BLaER1 treated with 17β-estradiol and CSF1 and Interleukin-3, amounts not matched to agents 10 nM and 100 nM (cell line): ENCODE measurements around the gene MPO.
A peak's percentile ranks its signal among the peaks of the same experiment; 100 is the strongest.

Experiments used
- H3K27ac ChIP-seq, 11 experiments: shearing (Covaris generic); formaldehyde crosslinking; 2 replicates each; pipeline ENCODE4 v1.8.1; 2022
- H3K27me3 ChIP-seq, 11 experiments: shearing (Covaris generic); formaldehyde crosslinking; 2 replicates each; pipeline ENCODE4 v1.8.1; 2022
- H3K36me3 ChIP-seq, 11 experiments: shearing (Covaris generic); formaldehyde crosslinking; 2 replicates each; pipeline ENCODE4 v1.8.1; 2022
- H3K4me1 ChIP-seq, 10 experiments: shearing (Covaris generic); formaldehyde crosslinking; 2 replicates each; pipeline ENCODE4 v1.8.1; 2022
- H3K4me2 ChIP-seq, 11 experiments: shearing (Covaris generic); formaldehyde crosslinking; 2 replicates each; pipeline ENCODE4 v1.8.1; 2022
- H3K4me3 ChIP-seq, 10 experiments: shearing (Covaris generic); formaldehyde crosslinking; 2 replicates each; pipeline ENCODE4 v1.8.1; 2022
- H3K9ac ChIP-seq, 11 experiments: shearing (Covaris generic); formaldehyde crosslinking; 2 replicates each; pipeline ENCODE4 v1.8.1; 2022
- H3K9me3 ChIP-seq, 11 experiments: shearing (Covaris generic); formaldehyde crosslinking; replicated peaks in 1 of 11; 2 replicates each; pipeline ENCODE4 v1.8.1; 2022
- H4K20me1 ChIP-seq, 11 experiments: shearing (Covaris generic); formaldehyde crosslinking; 2 replicates each; pipeline ENCODE4 v1.8.1; 2022
- Cebpa-rat ChIP-seq, 11 experiments: shearing (Covaris generic); IDR thresholded peaks; 2 replicates each; pipeline ENCODE4 v1.8.1; 2022

Gene MPO

DNA sequence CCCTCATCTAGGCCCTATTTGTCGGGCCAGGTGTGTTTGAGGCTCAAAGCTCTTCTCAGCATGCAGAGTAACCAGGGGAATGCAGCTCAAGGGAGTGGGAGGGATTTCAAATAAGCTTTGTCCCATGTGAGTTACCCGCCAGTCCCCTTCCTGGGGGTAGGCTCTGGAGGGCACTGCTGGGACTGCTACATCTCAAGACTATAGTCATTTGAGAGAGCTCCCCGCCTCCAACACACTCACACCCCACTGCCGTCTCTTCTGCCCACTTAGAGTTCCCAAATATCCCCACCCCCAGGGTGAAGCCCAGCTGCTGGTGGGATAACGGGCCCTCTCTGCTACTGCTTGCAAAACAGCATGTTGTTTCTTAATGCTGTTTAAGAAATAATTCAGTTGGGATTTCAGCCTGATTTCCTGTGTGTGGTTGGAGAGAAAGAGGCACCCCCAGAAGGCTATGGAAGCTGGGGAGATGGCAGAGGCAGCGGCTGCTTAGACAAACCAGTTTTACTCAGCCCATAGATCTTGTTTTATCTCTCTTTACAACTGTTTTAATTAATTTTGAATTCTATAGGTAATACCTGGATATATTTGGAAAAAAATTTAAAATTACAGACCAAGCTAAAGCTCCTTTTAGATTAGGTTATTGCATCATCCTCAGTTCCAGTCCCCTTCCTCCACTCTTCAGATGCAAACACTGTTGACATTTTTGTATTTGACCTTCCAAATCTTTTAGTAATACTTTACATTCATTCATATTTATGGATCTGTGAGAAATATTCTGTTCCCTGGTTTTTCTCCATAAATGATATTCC, 4.1 kb upstream of the MPO start:
- H3K27ac ChIP-seq, result peak overlapping the region in 10 of 11 experiments; percentile 28 to 97 (median 90); a peak in 19 of 22 replicates
- H3K9ac ChIP-seq, result peak overlapping the region in 9 of 11 experiments; percentile 41 to 84 (median 77); a peak in 18 of 22 replicates

DNA sequence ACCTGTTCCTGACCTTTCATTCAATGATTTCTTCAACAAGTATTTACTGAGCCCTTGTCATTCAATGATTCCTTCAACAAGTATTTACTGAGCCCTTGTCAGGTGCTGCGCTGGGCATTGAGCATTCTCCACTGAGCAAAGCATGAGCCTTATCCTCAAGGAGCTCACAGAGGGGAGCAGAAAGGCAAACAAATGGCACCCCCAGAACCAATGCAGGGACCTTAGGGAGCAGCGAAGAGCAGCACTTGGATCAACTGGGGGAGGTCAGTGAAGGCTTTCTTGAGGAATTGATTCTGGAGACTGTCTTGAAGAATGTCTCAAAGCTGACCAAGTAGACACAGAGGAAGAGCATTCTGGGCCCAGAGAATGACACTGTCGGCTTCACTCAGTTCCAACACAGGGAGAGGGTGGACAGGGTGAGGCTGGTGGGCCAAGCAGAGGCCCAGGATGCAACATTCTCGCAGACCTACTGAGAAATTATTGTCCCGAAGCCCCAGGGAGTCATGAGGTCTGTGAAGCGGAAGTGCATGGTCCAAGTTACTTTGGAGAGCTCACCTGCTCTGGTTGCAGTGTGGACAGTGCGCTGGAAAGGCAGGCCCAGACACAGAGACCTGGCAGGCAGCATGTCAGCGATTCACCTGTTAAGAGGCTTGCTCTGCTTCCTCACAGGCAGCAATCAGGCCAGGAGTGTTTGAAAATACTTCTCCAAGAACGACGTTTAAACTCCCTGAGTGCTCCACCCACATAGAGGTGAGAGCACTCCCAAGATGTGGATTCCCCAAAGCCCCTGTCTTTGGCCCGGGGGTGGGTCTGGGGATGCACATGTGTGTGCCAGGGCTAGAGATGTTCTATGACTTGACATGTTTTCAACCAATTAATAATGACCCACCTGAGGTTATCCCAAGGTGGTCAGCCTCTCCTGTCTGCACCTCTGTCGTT, 3.2 kb upstream of the MPO start:
- H3K4me2 ChIP-seq, result peak overlapping the region; percentile 74 to 89 (median 85)
- no peak for TF ChIP-seq Cebpa-rat (IDR thresholded peaks at IDR 0.05)
- H3K9me3 ChIP-seq, result peaks cover 0 to 18% (median 0%) of the 10 kb centered on the region in 11 experiments; a peak in 7 of 22 replicates
- peak overlapping the region in 3 of 10 experiments; percentile 12 to 21 (median 14); a peak in 3 of 20 replicates for H3K4me3 ChIP-seq
- peak overlapping the region in 10 of 11 experiments; percentile 28 to 97 (median 90); a peak in 19 of 22 replicates for H3K27ac ChIP-seq
- H3K36me3 ChIP-seq, result 0 out of 22 replicates have a peak, but pooled peaks cover 0 to 3% (median 0%) of the 10 kb centered on the region in 11 experiments
- peak overlapping the region in 9 of 11 experiments; percentile 41 to 84 (median 77); a peak in 17 of 22 replicates for H3K9ac ChIP-seq
- peaks cover 34 to 95% (median 75%) of the 10 kb centered on the region in 10 experiments for H3K4me1 ChIP-seq
- no peaks in the 10 kb centered on the region for H3K27me3 ChIP-seq
- H4K20me1 ChIP-seq, result no peaks in the 10 kb centered on the region

More for the DNA sequence above, 4.1 kb upstream of the MPO start:
- Histone ChIP-seq H3K9me3 (peaks cover 0 to 18% (median 0%) of the 10 kb centered on the region in 11 experiments; a peak in 7 of 22 replicates), H3K4me2 (peak overlapping the region; percentile 74 to 89 (median 85)), H3K4me3 (peak overlapping the region in 4 of 10 experiments; percentile 12 to 21 (median 15); a peak in 4 of 20 replicates), H3K4me1 (peaks cover 34 to 95% (median 73%) of the 10 kb centered on the region in 10 experiments), H3K36me3 (0 out of 22 replicates have a peak, but pooled peaks cover 0 to 3% (median 0%) of the 10 kb centered on the region in 11 experiments), H4K20me1 (no peaks in the 10 kb centered on the region), H3K27me3 (no peaks in the 10 kb centered on the region)
- peak in 9 of 11 experiments; percentile 65 to 96 (median 88); a peak in 16 of 22 replicates for TF ChIP-seq Cebpa-rat (IDR thresholded peaks at IDR 0.05)

- H3K4me3 ChIP-seq, result no peak overlapping the region
- no peaks in the 10 kb centered on the region for H3K27me3 ChIP-seq
- peaks cover 28 to 96% (median 87%) of the 10 kb centered on the region in 10 experiments for H3K4me1 ChIP-seq
- H3K9ac ChIP-seq, result peak overlapping the region in 8 of 11 experiments; percentile 53 to 79 (median 74); a peak in 15 of 22 replicates
- 0 out of 22 replicates have a peak, but pooled peaks cover 0 to 3% (median 0%) of the 10 kb centered on the region in 11 experiments for H3K36me3 ChIP-seq
- peaks cover 0 to 18% (median 0%) of the 10 kb centered on the region in 11 experiments; a peak in 7 of 22 replicates for H3K9me3 ChIP-seq
- peak overlapping the region in 9 of 11 experiments; percentile 57 to 97 (median 90); a peak in 17 of 22 replicates for H3K27ac ChIP-seq
- TF ChIP-seq Cebpa-rat (IDR thresholded peaks at IDR 0.05), result no peak
- peak overlapping the region in 9 of 11 experiments; percentile 32 to 87 (median 72); a peak in 17 of 22 replicates for H3K4me2 ChIP-seq
- H4K20me1 ChIP-seq, result no peaks in the 10 kb centered on the region
These were observed 1.7 kb upstream of the MPO start for GRCh38 chr17:58282442-58282841.

DNA sequence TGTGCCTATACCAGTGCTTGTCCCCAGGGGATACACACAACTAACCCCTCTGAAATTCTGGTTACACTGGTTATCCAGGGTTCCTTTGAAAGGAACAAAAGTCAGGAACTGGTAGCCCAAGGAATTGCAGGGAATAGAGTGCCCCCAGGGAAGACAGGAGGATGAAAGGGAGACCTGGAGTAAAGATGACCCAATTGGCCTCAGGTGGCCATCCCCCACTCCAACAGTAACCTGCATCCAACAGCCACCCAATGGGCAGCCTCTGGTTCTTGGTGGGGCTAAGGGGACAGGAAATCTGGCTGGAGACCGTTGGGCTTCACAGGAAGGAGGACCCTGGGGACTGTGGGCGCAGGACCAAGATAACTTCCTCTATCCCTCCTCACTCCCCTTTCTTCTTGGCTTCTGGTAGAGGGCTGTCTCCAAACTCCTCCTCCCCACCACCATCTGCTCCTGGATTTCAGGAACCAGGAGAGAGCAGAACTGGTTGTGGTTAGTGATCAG, 826 bp upstream of the MPO start:
- no peak for TF ChIP-seq Cebpa-rat (IDR thresholded peaks at IDR 0.05)
- Histone ChIP-seq H3K27ac (peak overlapping the region in 9 of 11 experiments; percentile 57 to 97 (median 90); a peak in 18 of 22 replicates), H3K9ac (peak overlapping the region in 8 of 11 experiments; percentile 56 to 79 (median 71); a peak in 15 of 22 replicates)

GRCh38 chr17:58279736-58280479, 827 bp downstream of the MPO start:
- peak overlapping the region in 8 of 11 experiments; percentile 83 to 97 (median 92); a peak in 16 of 22 replicates for H3K27ac ChIP-seq
- H3K36me3 ChIP-seq, result 0 out of 22 replicates have a peak, but pooled peaks cover 0 to 3% (median 0%) of the 10 kb centered on the region in 11 experiments
- H3K27me3 ChIP-seq, result no peaks in the 10 kb centered on the region
- peak overlapping the region in 7 of 11 experiments; percentile 31 to 79 (median 69); a peak in 10 of 22 replicates for H3K9ac ChIP-seq
- H4K20me1 ChIP-seq, result no peaks in the 10 kb centered on the region
- H3K4me3 ChIP-seq, result no peak overlapping the region
- peaks cover 18 to 78% (median 76%) of the 10 kb centered on the region in 10 experiments for H3K4me1 ChIP-seq
- TF ChIP-seq Cebpa-rat (IDR thresholded peaks at IDR 0.05), result no peak
- H3K4me2 ChIP-seq, result peak overlapping the region in 9 of 11 experiments; percentile 2 to 87 (median 70); a peak in 15 of 22 replicates
- peaks cover 0 to 18% (median 0%) of the 10 kb centered on the region in 11 experiments; a peak in 7 of 22 replicates for H3K9me3 ChIP-seq

More for the DNA sequence above, 826 bp upstream of the MPO start:
- H3K9me3 ChIP-seq, result peaks cover 0 to 18% (median 0%) of the 10 kb centered on the region in 11 experiments; a peak in 7 of 22 replicates
- 0 out of 22 replicates have a peak, but pooled peaks cover 0 to 3% (median 0%) of the 10 kb centered on the region in 11 experiments for H3K36me3 ChIP-seq
- no peaks in the 10 kb centered on the region for H3K27me3 ChIP-seq
- H4K20me1 ChIP-seq, result no peaks in the 10 kb centered on the region
- H3K4me1 ChIP-seq, result peaks cover 27 to 95% (median 88%) of the 10 kb centered on the region in 10 experiments
- H3K4me3 ChIP-seq, result 0 out of 20 replicates have a peak overlapping the region, but pooled peaks of 1 of the 10 experiments have one; percentile 2
- H3K4me2 ChIP-seq, result peak overlapping the region in 9 of 11 experiments; percentile 32 to 87 (median 72); a peak in 18 of 22 replicates

DNA sequence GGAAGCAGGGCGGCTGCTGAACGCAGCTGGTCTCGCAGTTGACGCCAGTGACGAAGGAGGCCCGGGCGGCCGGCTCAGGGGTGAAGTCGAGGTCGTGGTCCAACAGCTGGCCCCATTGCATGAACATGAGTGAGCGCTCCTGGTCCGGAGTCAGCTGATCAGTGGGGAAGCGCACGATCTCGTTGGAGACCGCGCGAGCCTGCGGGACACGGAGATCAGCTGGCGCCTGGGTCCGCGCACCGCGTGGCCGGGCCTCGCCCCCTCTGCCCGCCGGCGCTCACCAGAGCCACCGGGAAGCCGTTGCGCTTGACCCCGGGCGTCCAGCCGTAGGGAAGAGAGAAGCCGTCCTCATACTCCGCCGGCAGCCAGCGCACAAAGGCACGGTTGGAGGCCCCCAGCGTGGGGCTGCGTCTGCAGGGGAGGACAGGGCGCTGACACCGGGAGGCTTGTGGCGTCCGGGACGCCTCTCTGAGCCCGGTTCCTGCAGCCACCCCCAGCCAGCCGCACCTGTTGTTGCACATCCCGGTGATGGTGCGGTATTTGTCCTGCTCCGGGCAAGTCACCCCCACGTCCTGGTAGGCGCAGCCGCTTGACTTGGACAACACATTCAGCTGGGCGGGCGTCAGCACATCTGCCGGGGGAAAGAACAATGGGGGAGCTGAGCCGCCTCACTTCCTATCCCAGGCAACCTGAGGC, 1.6 kb downstream of the MPO start:
- Histone ChIP-seq H3K4me2 (peak overlapping the region in 10 of 11 experiments; percentile 1 to 80 (median 32); a peak in 14 of 22 replicates), H3K27me3 (no peaks in the 10 kb centered on the region), H4K20me1 (no peaks in the 10 kb centered on the region), H3K36me3 (0 out of 22 replicates have a peak, but pooled peaks cover 0 to 3% (median 0%) of the 10 kb centered on the region in 11 experiments), H3K27ac (peak overlapping the region in 8 of 11 experiments; percentile 55 to 97 (median 92); a peak in 16 of 22 replicates), H3K9ac (peak overlapping the region in 6 of 11 experiments; percentile 15 to 78 (median 58); a peak in 9 of 22 replicates), H3K4me1 (peaks cover 11 to 71% (median 68%) of the 10 kb centered on the region in 10 experiments), H3K4me3 (no peak overlapping the region), H3K9me3 (peaks cover 0 to 18% (median 0%) of the 10 kb centered on the region in 11 experiments; a peak in 7 of 22 replicates)
- TF ChIP-seq Cebpa-rat (IDR thresholded peaks at IDR 0.05), result no peak
